A172 (cell line): ENCODE results near the gene PXMP2. TPM values are rescaled to one million over a fixed set of nuclear protein-coding genes. Genes with fewer than 3 reads are reported as not detected.

Experiments used
- DNase-seq: peaks from one replicate; pipeline ENCODE4 v3.0.0-alpha.2; 2015; ENCODE audit warnings: low spot score
- total RNA-seq: library from RNA; depleted of rRNA; stranded (reverse); fragments of >200 nt; shearing (Covaris generic); gene quantifications from 2 replicates; pipeline ENCODE4 v1.2.3, GENCODE V29; 2014; rRNA removed

Gene PXMP2
- total RNA-seq: 36.3 and 43.1 TPM in 2 replicates

- peak; percentile 85 for DNase-seq
These were observed at the start of gene PXMP2, which contains the start of gene POLE for GRCh38 chr12:132687211-132688164. PXMP2 (plus strand) TSS chr12:132687587; CDS start chr12:132687671, 84 bp downstream. POLE (minus strand) TSS chr12:132687342; CDS start chr12:132687315, 27 bp downstream.

DNA sequence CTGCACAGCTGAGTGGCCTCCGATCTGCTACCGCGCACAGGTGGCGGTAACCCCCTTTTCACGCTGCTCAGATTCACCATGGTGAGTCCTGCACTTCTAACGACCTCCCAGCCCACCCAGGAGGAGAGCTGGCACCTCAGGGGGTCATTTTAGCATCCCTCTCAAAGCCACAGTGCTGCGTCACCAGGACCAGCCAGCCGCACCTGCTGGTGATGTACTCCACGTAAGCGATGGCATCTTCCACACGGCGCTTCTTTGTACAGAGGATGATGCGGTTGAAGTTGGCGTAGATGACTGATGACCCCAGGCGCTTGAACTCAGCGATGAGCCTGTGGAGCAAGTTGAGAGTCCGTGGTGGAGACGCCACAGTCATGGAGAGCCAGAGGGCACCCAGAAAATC is 49.6 kb upstream of the PXMP2 start:
- no peak for DNase-seq

DNA sequence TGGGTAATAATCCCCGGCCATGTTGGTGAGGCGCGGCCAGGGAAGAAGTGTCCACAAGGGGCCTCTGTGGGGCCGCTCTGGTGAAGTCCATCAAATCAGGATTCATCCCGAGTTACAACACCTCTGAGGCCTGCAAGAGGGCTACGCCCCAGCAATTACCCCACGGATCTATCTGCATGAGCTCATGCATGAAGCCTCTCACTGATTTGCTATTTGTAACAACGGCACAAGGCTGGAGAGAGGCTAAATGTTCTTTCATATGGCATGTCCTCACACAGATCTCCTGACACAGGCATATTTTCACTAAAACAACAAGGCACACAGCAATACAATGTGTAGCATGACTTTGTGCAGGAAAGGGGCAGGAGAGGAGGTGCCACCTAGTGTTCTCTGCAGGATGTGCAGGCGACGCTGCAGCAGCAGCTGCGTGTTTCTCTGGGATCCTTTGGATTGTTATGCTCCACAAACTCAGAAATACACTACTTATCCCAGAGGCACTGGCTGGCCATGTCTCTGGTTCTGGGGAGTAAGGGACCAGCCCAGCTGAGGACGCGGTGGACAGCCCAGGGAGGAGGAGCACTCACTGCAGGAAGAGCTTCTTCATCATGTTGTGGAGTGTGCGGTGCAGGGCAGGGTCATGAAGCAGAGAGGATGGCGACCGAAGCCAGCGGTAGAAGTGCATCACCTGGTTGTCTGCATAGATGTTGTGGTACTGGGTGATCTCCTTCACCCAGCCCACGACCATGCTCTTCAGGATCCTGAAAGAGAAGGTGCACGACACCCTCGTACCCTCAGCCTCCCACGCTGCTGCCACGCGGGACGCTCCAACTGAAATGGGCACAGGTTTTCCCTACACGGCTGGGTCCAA is 48.6 kb upstream of the PXMP2 start:
- peak; percentile 27 for DNase-seq

DNA sequence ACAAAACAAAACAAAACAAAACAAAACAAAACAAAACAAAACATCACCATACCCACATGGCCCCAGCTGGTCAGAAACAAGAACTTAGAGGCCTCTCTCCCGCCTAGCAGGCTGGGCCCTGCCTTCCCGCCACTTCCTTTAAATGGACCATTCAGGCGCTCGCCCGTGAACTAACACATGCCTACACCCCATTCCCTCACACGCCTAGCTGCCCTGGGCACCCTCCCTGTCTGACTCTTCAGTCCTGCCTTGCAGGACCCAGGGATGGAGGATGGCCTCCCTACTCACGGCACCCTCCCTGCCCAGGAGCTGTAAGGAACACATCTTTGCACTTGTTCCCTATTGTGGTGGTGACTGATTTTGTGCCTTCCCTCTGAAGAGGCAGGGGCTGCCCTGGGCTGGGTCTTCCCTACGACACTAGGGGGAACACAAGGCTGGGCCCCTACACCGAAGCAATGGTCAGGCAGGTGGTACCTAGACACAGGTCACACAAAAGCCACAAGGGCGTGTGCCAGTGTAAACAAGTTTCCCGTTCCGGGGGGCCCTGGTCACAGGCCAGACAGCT is 47.3 kb upstream of the PXMP2 start:
- no peak for DNase-seq

GRCh38 chr12:132640936-132641335 is 46.5 kb upstream of the PXMP2 start:
- DNase-seq: no peak

DNA sequence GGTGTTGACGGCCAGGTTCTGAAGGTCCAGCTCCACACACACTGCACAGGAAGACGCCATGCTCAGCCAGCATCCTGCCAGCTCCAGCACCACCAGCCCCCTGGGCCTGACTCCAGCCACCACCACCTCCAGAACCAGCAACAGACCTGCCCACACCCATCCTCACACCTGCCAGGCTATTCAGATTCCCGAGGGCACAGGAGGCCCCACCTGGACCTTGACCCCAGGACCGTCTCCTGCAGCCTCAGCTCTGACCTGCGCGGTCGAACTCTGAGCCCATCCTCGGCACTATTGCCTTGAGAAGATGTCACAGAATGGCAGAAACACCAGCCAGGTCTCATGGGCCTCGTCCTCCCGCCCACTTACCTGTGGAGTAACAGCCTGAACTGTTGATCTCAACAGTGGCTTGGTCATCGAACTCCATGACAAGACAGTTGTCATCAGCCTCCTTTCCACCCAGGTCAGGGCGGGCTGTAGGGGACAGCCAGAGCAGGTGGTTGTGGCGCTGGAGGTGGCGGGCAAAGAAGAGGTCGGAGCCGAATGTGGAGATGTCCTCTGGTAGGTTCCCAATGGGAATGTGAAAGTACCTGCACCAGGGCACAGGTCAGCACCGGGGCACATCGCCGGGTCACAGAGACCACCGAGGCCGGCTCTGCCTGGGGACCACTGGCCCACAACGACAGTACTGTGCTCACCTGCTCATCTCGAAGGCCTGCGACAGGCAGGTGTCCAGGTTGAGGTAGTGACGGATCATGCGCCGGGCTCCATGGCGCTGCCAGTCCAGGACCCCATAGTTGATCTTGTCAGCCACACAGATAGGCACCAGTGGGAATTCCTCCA is 45.4 kb upstream of the PXMP2 start:
- DNase-seq: no peak

GRCh38 chr12:132642846-132643835 is 44.2 kb upstream of the PXMP2 start:
- DNase-seq: no peak

DNA sequence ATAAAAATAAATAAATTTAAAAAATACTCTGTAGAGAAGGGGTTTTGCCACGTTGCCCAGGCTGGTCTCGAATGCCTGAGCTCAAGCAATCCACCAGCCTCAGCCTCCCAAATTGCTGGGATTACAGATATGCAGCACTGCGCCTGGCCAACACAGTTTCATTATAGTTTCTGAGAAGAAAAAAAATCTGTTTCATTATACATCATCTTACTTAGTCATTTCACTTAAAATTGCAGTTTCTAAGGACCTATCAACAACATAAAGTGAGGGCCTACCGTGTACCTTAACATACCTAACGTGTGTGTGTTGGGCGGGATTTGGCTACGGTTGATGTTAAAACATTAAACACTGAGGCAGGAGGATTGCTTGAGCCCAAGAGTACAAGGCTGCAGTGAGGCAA is 40.5 kb upstream of the PXMP2 start:
- no peak for DNase-seq

DNA sequence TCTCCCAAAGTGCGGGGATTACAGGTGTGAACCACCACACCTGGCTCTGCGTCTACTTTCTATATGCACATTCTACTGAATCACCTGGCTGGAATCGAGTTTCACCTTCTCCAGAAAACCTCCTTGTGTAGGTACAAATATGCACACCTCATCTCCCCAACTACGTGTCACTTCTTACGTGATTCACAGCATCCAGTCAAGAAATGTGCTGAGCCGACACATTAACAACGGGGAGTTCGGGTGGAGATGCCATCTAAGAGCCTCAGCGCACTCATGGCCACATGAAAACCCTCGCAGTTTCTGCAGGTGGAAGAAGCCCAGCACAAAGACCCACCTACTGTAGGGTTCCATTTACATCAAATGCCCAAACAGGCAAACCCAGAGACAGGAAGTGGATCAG is 39.5 kb upstream of the PXMP2 start:
- DNase-seq: no peak

DNA sequence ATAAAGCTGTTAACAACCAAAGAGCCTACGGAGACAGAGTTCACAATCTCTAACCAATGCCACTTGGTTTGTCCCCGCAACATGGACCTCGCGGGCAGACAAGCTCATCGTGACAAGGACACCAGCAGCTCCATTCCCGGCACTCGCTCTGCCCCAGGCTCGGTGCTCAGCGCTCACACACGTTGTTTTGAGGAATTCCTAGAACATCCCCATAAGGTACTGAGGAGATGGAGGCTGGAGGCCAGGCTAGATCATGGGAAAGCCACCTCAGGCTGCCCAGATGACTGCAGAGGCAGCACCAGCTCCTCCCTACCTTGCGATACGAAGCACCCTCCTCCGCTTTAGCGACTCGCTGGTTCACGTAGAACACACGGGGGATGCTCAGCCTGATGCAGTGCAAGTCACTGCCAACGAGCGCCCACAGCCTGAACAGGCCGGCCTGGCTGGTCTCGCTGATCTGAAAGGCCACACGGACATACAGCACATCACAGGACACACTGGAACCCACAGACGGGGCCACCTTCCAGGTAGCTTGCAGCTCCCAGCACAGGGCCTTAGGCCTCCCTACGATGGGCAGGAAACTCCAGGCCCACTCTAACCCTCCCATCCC is 38.7 kb upstream of the PXMP2 start:
- no peak for DNase-seq

DNA sequence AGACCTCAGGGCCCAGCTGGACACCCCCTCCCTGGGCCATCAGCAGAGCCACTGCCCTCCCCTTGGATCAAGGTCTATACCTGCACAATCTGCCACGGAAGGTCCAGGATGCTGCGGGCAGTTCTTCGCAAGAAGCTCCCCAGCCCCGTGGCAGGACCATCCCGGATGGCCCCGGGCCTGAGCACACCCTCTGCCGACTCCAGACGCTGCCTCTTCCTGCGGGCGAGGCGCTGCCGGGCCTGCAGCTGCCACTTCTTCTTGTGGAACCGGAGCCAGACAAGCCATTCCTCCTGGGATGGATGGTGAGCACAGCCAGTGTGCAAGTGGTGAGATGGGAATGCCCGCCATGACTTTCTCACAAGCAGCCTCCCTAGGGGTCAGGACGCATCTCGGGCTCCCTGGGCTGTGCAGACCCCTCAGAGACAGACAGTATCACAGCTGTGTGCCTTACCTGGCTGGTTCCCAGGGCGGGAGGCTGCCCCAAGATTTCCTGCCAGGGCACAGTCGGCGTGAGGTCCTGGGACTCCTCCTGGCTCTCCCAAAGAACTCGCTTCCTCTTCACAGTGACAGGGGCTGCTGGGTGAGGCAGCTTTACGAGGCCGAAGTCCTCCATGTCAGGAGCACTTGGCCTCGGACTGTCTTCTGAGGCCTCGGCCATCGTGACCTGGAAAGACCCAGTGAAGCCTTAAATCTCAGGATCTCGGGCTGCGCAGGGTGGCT is 38.0 kb upstream of the PXMP2 start:
- DNase-seq: no peak

DNA sequence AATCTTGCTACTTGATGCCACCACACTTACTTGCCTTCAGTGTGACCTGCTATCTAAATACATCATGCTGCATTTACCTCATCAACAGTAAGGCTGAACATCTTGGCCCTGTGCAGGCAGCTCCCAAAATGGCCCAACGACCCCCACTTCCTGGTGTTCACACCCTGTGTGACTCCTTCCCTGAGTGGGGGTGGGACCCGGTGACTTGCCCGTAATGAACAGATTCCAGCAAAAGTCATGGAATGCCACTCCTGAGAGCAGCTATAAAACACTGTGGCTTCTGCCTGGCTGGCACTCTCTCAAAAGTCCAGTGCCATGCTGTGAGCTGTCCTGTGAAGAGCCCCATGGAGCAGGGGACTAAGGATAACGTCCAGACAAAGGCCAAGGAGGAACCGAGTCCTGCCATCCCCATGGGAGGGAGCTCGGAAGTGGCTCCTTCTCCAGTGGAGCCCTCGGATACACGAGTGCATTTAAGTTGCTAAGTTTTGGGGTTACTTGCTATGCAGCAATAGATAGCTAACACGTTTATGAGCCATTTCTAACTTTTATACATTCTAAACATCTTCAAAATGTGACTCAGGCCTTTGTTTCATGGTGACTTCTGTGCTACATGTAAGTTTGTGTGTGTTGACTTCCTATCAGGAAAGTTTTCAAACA is 35.8 kb upstream of the PXMP2 start:
- DNase-seq: no peak

GRCh38 chr12:132653567-132654290 is 33.7 kb upstream of the PXMP2 start:
- no peak for DNase-seq

DNA sequence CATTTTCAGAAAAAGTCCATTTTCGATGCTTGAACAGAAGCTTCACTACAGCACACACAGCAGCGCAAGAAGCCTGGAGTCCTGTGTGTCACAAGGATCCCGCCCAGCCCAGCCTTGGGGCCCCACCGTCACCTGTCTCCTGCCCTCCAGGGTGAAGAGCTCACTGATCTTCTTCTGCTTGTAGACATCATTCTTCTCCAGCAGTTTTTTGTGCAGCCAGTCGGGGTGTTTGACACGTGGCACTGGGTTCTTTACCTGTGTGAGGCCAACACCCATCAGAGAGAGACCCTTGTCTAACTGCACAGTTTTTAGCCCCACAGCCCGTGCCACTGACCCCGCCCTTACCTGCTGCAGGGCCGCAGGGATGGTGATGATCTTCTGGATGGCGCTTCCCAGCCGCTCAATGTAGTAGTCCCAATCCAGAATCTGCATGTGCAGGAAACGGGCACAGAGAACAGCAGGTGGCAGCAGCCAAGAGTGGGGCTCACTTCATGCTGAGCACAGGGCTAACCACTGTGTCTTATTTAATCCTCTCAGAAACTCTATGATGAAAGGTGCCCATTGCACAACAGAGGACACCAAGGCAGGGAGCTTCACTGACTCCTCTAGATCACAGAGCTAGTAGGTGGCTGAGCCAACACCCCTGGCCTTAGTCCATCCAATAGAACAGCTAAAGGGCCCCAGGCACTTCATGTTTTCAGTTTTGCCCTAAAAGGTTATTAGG is 30.2 kb upstream of the PXMP2 start:
- no peak for DNase-seq

DNA sequence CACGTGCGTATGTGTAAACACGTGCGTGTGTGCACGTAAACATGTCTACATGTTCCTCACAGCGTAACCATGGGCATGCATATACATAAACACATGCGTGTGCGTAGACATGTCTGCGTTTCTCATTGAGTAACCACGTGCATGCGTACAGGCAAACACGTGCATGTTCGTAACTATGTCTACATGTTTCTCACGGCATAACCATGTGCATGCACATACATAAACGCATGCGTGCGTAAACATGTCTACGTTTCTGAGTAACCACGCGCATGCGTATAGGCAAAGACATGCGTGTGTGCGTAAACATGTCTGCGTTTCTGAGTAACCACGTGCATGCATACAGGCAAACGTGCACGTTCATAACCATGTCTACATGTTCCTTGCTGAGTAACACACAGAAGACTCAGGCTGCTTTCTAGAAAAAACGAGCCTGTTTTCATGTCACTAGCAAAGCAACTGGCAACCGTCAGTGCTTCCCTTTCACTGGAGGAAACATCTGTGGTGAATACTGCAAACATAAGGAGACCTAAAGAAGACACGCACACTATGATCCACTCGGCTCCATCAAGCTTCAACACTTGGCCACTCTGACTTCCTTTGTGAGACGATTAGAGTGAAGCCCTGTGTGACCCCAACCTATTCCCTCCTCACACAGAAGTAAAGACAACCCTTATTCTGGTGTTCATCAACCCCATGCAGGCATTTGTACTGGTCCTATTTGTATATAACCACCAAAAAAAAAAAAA is 29.1 kb upstream of the PXMP2 start:
- DNase-seq: no peak

- no peak for DNase-seq
These were observed 28.2 kb upstream of the PXMP2 start for GRCh38 chr12:132659146-132659545.
